Left lobe of liver (tissue), 2 donors: ENCODE measurements around the gene PRKCE. TPM values are rescaled to one million over a fixed set of nuclear protein-coding genes. Genes with fewer than 3 reads are reported as not detected.

ENCODE experiments used
- ATAC-seq: fragments of 200-7000 bp; cut with Tn5 transposase; one replicate; pipeline ENCODE4 v1.9.1; 2020; ENCODE audit warnings: mild to moderate bottlenecking, moderate library complexity
- DNase-seq: peaks from one replicate; pipeline ENCODE4 v3.0.0-alpha.2; 2020; ENCODE audit warnings: low spot score
- total RNA-seq: library from RNA; stranded (reverse); gene quantifications from one replicate; pipeline ENCODE4 v1.2.1, GENCODE V29; 2021
- donor health status: DM: no; HTN: no; CAD: no; lungs with moderate emphysema.
- donor health status: DM: no; HTN: yes; CAD: no.

PRKCE gene
- total RNA-seq, 1 donor from 2014 or later = 8.4 TPM

- DNase-seq = no peak
- ATAC-seq = no peak
Measured at GRCh38 chr2:46147626-46148368, 496.3 kb downstream of the PRKCE start.

GRCh38 chr2:46148369-46148736, 496.9 kb downstream of the PRKCE start:
- DNase-seq (no peak), ATAC-seq (no peak)

GRCh38 chr2:46150445-46150955, 499.0 kb downstream of the PRKCE start:
- DNase-seq = no peak
- no peak for ATAC-seq

DNA sequence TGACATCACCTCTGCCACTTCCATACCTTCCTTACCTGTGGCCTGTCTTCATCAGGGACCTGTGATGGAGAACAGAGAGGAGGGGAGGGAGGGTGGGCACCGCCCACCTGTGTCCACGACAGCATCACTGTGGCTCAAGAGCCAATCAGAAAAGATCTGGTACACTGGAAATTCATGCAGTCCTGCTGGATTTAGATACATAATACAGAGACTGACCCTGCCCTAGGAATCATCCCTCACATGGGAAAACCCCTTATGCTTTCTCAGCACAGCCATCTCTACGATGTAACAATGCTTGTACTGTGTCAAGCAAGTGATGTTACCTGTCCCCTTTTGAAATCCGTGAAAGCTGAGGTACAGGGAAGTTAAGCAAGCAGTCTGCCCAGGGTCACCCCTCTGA, 500.1 kb downstream of the PRKCE start:
- ATAC-seq = no peak

GRCh38 chr2:46153996-46154753, 502.7 kb downstream of the PRKCE start:
- DNase-seq = no peak
- no peak for ATAC-seq

More for the DNA sequence above, 500.1 kb downstream of the PRKCE start:
- DNase-seq = no peak

DNA sequence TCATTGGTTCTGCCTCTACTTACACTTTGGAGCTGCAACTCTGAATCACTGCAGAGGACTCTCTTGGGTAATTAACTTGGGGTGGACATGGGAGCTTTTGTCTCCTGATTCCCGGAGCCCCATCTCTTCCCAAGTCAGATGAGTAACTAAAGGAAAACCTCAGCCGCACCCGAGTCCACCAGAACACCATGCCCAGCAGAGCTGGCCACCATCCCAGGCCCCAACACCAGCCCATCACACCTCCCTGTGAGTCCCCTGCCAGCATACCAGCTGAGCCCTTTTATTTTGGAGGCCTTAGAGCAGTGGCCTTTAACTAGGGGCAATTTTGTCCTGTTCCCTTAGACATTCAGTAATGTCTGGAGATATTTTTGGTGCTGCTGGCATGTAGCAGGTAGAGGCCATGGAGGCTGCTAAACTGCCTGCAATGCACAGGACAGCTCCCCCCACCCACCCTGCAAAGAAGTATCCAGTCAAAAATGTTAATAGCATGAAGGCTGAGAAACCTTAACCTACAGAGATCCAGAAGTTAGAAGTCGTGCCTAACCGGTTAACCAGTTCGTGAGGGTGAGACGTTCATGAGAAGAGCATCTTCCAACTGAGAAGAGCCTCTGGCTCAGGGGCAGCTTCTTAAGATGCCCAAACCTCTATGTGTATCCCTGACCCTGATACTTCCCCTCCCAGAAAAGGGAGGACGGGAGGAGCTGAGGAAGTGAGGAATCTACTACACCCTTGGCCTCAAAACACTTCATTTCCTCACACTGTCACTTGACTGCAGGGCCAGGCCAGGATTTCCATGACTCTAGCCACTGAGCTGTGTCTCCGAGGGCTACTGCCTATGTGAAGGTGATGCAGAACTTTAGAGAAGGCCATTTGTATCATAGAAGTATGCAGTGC, 505.8 kb downstream of the PRKCE start:
- DNase-seq = no peak

GRCh38 chr2:46157966-46158310, 506.5 kb downstream of the PRKCE start:
- peak; percentile 38 for ATAC-seq
- DNase-seq = no peak

More for the DNA sequence above, 505.8 kb downstream of the PRKCE start:
- ATAC-seq = peak; percentile 55

DNA sequence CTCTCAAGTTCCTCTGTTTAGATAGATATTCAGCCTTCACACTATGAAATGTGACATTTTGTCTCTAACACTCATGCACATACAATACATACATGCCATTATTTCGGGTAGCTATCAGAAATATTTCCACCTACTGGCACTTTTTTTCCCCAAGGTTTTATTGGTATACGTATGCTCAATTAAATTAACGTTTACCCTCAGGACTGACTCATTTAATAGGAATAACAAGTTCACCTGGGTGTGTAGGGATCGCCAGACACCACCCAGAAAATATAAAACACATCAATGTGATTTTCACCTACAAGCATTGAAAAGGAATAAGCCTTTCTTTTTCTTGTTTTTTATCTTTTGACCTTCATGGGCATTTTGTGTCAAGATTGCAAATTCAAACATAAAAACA, 507.2 kb downstream of the PRKCE start:
- DNase-seq (no peak), ATAC-seq (no peak)

DNA sequence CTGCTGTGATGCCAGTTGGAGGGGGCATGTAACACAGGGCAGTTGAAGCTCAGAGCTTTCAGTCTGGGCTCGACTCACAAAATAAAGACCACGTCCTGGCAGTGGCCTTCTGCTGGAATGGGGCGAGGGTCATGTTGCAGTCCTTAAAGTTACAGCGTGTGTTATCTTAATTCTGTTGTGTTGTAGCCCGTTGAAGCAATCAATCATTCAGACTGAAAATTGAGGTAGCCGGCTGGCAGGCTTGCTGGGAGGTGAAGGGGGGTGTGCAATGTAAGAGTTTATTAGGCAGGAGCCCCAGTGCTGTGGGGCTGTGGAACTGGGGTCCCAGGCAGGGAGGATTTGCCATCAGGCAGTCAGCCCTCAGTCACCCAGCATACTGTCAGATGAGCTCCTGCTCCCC, 508.9 kb downstream of the PRKCE start:
- ATAC-seq = no peak
- no peak for DNase-seq

DNA sequence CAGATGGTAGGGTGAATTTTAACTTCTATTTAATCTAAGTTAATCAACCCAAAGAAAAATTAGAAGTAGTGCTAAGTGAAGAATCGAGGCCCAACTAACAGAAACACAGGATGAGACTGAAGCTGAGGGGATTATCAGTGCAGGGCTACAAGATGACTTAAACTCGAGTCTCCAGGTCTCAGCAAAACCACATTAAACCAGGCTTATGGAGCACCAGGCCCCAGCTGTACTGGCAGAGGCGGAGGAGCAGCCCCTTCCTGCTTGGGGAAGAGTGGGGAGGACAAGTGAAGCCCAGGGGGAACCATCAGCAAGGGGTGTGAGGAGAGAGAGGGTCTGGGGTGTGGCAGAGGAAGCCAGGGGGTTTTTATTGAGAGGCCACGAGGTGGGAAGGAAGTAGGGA, 509.8 kb downstream of the PRKCE start:
- ATAC-seq = no peak
- DNase-seq = no peak

DNA sequence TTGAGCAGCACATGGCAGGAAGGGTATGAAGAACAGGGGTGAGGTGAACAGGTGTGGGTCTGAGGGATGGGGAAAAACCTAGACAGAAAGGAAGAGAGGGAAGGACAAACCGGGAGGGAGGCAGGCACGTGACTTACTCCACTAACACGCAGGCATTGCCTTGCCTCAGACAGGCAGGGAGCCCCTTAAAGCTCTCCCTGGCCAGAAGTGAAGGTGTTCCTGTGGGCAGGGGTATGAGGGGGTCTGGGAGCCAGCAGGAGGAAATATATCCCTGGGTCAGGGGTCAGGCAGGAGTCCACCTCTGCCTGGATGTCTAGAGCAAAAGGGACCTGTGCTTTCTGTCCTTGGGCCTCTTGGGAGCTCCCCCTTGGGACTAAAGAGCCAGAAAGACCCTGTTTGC, 510.4 kb downstream of the PRKCE start:
- DNase-seq (no peak), ATAC-seq (no peak)

DNA sequence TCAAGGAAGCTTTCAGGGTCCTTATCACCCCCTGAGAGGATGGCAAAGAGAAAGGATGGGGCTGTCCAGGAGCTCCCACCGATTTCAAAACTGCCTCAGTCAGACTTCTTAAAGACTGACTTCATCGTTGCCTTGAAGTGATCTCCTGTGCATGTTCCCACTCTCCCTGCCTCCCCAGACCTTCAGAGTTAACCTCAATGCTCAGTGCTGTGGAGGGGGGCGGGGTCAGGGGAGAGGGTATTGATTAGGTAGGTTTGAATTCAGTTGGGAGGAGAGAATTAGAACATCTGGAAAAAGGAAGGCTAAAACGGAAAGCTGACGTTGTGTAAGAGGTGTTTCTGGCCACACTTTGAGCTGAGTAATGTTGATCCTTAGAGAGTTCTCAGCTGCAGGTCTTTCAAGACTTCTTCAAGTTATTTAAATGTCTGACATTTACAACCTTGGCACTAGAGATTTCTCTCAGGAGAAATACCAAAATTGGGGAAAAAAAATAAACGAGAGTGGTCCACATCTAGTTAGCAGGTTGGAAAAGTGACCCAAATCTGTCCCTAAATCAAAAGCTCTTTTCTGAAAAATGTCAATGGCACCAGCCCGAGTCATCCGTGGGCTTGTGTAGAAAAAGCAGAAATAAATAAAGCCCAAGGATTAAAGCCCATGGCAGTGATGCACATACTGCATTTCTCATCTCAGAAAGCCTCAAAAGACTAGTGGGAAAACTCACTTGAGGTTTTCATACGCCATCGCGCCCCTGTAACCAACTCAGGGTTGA, 511.0 kb downstream of the PRKCE start:
- DNase-seq (no peak), ATAC-seq (no peak)

GRCh38 chr2:46163098-46163430, 511.6 kb downstream of the PRKCE start:
- DNase-seq (no peak), ATAC-seq (no peak)

DNA sequence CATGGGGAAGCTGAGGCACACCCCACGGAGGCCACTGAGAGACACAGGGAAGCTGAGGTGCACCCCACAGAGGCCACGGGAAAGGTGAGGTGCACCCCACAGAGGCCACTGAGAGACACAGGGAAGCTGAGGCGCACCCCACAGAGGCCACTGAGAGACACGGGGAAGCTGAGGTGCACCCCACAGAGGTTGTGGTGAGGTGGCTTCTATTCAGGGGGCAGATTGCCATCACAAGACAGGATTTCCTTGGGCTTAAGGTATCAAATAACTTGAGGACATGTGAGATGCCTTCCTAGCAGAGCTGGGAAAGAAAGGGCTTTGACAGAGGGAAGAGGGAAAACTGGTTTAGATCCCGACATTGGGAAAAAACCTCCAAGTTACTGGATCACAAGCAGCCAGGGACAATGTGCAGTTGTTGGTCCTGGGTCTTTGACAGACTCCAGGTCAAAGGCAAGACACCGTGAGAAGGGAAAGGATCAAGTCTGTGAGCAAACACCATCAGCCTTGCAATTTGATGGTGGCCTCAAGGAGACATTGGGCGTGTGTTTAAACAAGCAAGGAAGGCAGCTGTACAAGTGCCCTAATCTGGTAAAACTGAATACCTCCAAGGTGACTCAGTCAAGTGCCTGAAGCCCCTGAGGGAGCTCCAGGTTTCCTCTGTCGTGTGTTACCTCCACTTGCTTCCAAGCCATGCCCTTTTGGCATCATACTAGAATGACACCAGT, 512.5 kb downstream of the PRKCE start:
- ATAC-seq (no peak), DNase-seq (no peak)

- ATAC-seq = peak; percentile 68
- no peak for DNase-seq
Measured at GRCh38 chr2:46164529-46165301, 513.2 kb downstream of the PRKCE start.

DNA sequence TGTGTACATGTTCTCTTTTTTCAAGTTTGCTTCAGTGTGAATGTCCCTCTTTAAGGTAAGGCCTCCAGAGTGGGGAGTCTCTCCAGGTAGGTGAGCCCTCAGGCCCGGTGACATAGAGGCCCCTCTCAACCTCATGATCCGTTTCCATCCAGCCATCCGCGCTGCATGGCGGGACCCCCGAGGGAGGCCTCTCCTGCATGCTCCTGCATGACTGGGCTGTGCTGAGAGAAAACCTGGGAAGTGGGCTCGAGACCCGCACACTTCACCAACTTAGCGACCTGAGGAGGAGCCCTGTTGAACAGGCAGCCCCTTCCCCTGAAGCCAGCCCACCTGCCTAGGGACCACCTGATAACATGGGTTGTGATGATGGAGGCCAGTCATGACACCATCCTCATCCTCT, 514.4 kb downstream of the PRKCE start:
- no peak for ATAC-seq
- no peak for DNase-seq

DNA sequence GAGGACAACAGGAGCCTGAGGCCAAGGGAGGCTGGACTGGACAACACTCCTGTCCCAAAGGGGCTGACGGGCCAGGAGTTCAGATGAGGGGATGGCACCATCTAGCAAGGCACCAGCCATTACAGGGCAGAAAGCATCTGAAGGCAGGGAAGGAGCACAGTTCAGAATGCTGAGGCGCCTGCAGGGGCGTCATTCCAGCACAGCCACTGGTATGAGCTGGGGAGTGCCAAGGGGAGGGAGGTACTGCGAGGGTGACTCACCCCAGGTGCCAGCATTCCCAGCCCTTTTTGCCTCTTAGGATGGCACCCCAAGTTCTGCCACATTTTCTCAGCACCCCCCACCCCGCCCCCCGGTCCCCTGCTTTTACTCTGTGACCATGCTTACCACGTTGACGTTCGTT, 515.9 kb downstream of the PRKCE start:
- no peak for DNase-seq
- no peak for ATAC-seq

DNA sequence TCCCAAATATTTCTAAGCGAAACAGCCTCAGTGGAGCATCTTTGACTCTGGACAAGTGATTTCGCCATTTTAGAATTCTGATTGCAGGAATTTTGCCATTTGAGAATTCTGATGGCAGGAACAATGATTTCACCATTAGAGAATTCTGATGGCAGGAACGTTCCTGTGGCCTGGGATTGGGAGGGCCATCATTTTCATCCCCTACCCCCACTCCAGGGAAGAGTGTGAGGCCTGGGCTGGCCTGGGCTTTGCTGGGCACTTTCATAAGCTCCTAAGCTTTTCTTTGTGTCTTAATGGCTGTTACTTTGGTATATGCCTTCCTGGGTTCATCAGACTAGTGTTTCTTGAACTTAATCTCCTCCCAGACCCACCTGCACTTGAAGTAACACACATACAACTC, 516.4 kb downstream of the PRKCE start:
- ATAC-seq (no peak), DNase-seq (no peak)

GRCh38 chr2:46169467-46169866, 518.0 kb downstream of the PRKCE start:
- ATAC-seq = no peak
- no peak for DNase-seq
